ENCODE results near the gene ROR1. TPM values are rescaled to one million over a fixed set of nuclear protein-coding genes. Genes with fewer than 3 reads are reported as not detected.

ROR1 gene
- total RNA-seq, 1 experiment from 2014 or later: 56.3 TPM

GRCh38 chr1:63829349-63830327, 55.8 kb downstream of the ROR1 start:
- Mint-ChIP-seq H3K4me3 (no peak overlapping the region), H3K36me3 (peaks cover 11% of the 10 kb centered on the region), H3K27me3 (ENCODE audit: low read depth) (no peaks in the 10 kb centered on the region), H3K4me1 (peaks cover 78% of the 10 kb centered on the region), H3K9me3 (peaks cover 13% of the 10 kb centered on the region), H3K27ac (peak overlapping the region; percentile 69)
- no peak for TF ChIP-seq USF2 (CRISPR knock-in tag; IDR thresholded peaks at IDR 0.05)
- no peak for TF ChIP-seq MYBL2 (CRISPR knock-in tag; IDR thresholded peaks at IDR 0.05)
- no peak for TF ChIP-seq ATF2 (CRISPR knock-in tag; IDR thresholded peaks at IDR 0.05; ENCODE audit: borderline replicate concordance, low read depth)
- no peak for TF ChIP-seq CBFB (CRISPR knock-in tag; IDR thresholded peaks at IDR 0.05; ENCODE audit: low read depth)
- no peak for TF ChIP-seq TEAD1 (CRISPR knock-in tag; IDR thresholded peaks at IDR 0.05)
- no peak for TF ChIP-seq OVOL2 (CRISPR knock-in tag; IDR thresholded peaks at IDR 0.05; ENCODE audit: borderline replicate concordance)
- no peak for TF ChIP-seq ZBTB43 (CRISPR knock-in tag; IDR thresholded peaks at IDR 0.05)
- no peak for TF ChIP-seq ZNF317 (CRISPR knock-in tag; IDR thresholded peaks at IDR 0.05; ENCODE audit: borderline replicate concordance, low read depth)
- TF ChIP-seq GRHL2 (CRISPR knock-in tag; IDR thresholded peaks at IDR 0.05; ENCODE audit: insufficient replicate concordance, severe bottlenecking): no peak
- no peak for TF ChIP-seq ESRRA (CRISPR knock-in tag; IDR thresholded peaks at IDR 0.05; ENCODE audit: borderline replicate concordance)
- no peak for TF ChIP-seq ZSCAN18 (CRISPR knock-in tag; IDR thresholded peaks at IDR 0.05)
- TF ChIP-seq IRF2 (CRISPR knock-in tag; IDR thresholded peaks at IDR 0.05; ENCODE audit: borderline replicate concordance, low read depth): no peak
- DNase-seq (ENCODE audit: low spot score) (no peak), ATAC-seq (no peak)
- POLR2A ChIA-PET: no interaction called here
- CTCF ChIA-PET: interaction anchor here (1.0 to 1.8 kb wide), 5 partner anchors 9 to 138 kb away, joined by 3 to 4 read pairs (median 4); no protein-coding TSS in a partner anchor

- 0 out of 2 replicates have a peak, but pooled peaks have one; percentile 2 for TF ChIP-seq ZNF138 (CRISPR knock-in tag; conservative IDR thresholded peaks at IDR 0.05)
- no peak for TF ChIP-seq STAT6 (CRISPR knock-in tag; conservative IDR thresholded peaks at IDR 0.05; ENCODE audit: low read depth)
- no peak for TF ChIP-seq ZNF671 (CRISPR knock-in tag; IDR thresholded peaks at IDR 0.05)
- H3K27ac Mint-ChIP-seq: peak overlapping the region; percentile 73
- no peaks in the 10 kb centered on the region for H3K27me3 Mint-ChIP-seq (ENCODE audit: low read depth)
- DNase-seq (ENCODE audit: low spot score) (no peak), ATAC-seq (peak; percentile 59)
- ChIA-PET POLR2A (no interaction called here), CTCF (interaction anchor here (1.4 kb wide), 1 partner anchor 90 kb away, joined by 4 read pairs; no protein-coding TSS in a partner anchor)
- peaks cover under 1% of the 10 kb centered on the region for H3K9me3 Mint-ChIP-seq
- H3K36me3 Mint-ChIP-seq: peaks cover under 1% of the 10 kb centered on the region
- H3K4me3 Mint-ChIP-seq: no peak overlapping the region
- peaks cover 96% of the 10 kb centered on the region for H3K4me1 Mint-ChIP-seq
Observed at GRCh38 chr1:63831409-63831808, 57.6 kb downstream of the ROR1 start.
